Neutrophil (primary cell): ENCODE results near the gene MEPCE.
A peak's percentile ranks its signal among the peaks of the same experiment; 100 is the strongest.
"Not testable (repeated sequence)": the region's sequence is repeated elsewhere in the genome, so short reads cannot be mapped to it uniquely, and the experiment has no call there.

Experiments
- H3K27ac ChIP-seq: fragments of 200-600 bp; sonication (generic); 2 replicates; pipeline ENCODE4 v1.5.1; 2016; ENCODE audit warnings: mild to moderate bottlenecking, moderate library complexity
- H3K27me3 ChIP-seq: fragments of 200-600 bp; sonication (generic); 2 replicates; pipeline ENCODE4 v1.6.0; 2016; ENCODE audit warnings: mild to moderate bottlenecking
- H3K36me3 ChIP-seq: fragments of 200-600 bp; sonication (generic); 2 replicates; pipeline ENCODE4 v1.5.1; 2017
- H3K4me1 ChIP-seq, 2 experiments: fragments of 200-600 bp in 1 of 2; sonication (generic) in 1 of 2; 1 replicate in 1 of 2; 2 replicates in 1 of 2; pipeline versions ENCODE4 v1.5.1 to v1.6.1; 2013 to 2016; ENCODE audit warnings: low read depth in 1 of 2, low read length in 1 of 2, mild to moderate bottlenecking in 1 of 2, moderate library complexity in 1 of 2; ENCODE audit not compliant: control insufficient read depth in 1 of 2, insufficient read depth in 1 of 2
- H3K4me3 ChIP-seq, 2 experiments: fragments of 200-600 bp in 1 of 2; sonication (generic) in 1 of 2; 1 replicate in 1 of 2; 2 replicates in 1 of 2; pipeline ENCODE4 v1.5.1; 2013 to 2016; ENCODE audit warnings: low read depth in 1 of 2, low read length in 1 of 2, mild to moderate bottlenecking in 1 of 2, moderate library complexity in 1 of 2
- H3K9me3 ChIP-seq: fragments of 200-600 bp; sonication (generic); 2 replicates; pipeline ENCODE4 v1.5.1; 2016
- TF ChIP-seq, protein P1 (sequence below): fragments of 200-600 bp; sonication (generic); IDR thresholded peaks from 2 replicates; pipeline ENCODE4 v1.5.1; 2016; ENCODE audit warnings: antibody characterized with exemption

MEPCE gene

DNA sequence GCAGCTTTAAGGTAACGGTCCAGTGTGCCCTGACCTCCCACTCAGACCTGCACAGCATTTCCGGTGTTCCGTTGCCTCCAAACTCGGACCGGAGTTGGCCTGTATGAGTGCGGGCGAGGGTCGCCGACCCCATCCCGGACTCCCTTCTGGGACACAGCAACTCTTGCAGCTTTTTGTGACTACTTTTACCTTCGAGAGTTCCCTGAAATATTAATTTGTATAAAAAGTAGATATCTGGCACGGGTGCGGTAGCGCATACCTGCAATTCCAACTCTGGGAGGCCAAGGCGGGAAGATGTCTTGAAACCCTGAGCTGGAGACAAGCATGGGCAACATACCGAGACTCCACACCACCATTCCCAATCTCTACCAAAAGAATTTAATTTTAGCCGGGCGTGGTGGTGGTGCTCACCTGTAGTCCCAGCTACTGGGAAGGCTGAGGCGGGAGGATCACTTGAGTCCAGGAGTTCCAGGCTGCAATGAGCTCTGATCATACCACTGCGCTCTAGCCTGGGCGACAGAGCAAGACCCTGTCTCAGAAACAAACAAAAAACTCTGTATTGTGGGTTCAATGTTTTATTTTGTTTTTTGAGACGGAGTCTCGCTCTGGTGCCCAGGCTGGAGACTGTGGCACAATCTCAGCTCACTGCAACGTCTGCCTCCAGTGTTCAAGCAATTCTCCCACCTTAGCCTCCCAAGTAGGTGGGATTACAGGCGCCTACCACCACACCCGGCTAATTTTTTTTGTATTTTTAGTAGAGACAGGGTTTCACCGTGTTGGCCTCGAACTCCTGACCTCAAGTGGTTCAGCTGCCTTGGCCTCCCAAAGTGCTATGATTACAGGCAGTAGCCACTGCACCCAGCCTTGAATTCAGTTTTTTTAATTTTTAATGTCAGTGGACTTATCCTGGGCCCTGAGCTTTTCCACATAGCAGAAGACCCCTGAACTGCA, 7.8 kb downstream of the MEPCE start:
- TF ChIP-seq, protein P1, sequence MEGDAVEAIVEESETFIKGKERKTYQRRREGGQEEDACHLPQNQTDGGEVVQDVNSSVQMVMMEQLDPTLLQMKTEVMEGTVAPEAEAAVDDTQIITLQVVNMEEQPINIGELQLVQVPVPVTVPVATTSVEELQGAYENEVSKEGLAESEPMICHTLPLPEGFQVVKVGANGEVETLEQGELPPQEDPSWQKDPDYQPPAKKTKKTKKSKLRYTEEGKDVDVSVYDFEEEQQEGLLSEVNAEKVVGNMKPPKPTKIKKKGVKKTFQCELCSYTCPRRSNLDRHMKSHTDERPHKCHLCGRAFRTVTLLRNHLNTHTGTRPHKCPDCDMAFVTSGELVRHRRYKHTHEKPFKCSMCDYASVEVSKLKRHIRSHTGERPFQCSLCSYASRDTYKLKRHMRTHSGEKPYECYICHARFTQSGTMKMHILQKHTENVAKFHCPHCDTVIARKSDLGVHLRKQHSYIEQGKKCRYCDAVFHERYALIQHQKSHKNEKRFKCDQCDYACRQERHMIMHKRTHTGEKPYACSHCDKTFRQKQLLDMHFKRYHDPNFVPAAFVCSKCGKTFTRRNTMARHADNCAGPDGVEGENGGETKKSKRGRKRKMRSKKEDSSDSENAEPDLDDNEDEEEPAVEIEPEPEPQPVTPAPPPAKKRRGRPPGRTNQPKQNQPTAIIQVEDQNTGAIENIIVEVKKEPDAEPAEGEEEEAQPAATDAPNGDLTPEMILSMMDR = no peak
- H3K4me1 ChIP-seq = peaks cover 18 to 25% of the 10 kb centered on the region in 2 experiments
- peak overlapping the region; percentile 98 for H3K27ac ChIP-seq
- peak overlapping the region; percentile 81 to 88 for H3K4me3 ChIP-seq
- H3K27me3 ChIP-seq = no peaks in the 10 kb centered on the region
- no peaks in the 10 kb centered on the region for H3K9me3 ChIP-seq
- H3K36me3 ChIP-seq = peaks cover 26% of the 10 kb centered on the region

DNA sequence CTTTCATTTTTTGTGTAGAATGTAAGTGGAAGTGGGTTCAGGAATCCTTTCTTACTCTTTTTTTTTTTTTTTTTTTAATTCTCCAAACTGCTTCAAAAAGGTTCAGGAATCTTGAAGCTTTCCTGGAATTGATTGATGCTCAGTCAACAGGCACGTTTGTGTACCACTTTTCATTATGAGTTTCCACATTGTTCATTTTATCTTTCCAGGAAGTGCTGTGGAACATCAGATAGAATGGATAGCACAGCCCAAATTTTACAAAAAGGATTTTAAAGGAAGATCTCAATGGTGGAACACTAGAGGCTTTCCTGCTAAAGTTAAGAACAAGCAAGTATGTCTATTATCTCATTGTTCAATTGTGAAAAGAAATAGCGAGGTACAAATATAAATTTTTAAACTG, 8.5 kb downstream of the MEPCE start:
- TF ChIP-seq, protein P1 = no peak
- Histone ChIP-seq H3K27me3 (no peaks in the 10 kb centered on the region), H3K9me3 (no peaks in the 10 kb centered on the region), H3K4me1 (peaks cover 18 to 25% of the 10 kb centered on the region in 2 experiments), H3K27ac (no peak overlapping the region), H3K4me3 (no peak overlapping the region), H3K36me3 (peaks cover 19% of the 10 kb centered on the region)

DNA sequence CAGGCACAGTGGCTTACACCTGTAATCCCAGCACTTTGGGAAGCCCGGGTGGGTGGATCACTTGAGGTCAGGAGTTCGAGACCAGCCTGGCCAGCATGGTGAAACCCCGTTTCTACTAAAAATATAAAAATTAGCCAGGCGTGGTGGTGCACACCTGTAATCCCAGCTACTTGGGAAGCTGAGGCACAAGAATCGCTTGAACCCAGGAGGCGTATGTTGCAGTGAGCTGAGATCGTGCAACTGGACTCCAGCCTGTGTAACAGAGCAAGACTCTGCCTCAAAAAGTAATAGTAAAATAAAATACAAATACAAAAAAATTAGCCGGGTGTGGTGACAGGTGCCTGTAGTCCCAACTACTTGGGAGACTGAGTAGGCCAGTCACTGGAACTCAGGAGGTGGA, 9.1 kb downstream of the MEPCE start:
- Histone ChIP-seq H3K4me1 (peaks cover 18 to 25% of the 10 kb centered on the region in 2 experiments), H3K36me3 (peaks cover 13% of the 10 kb centered on the region)
- H3K27me3 ChIP-seq, H3K27ac ChIP-seq, H3K9me3 ChIP-seq, H3K4me3 ChIP-seq: not testable (repeated sequence)

DNA sequence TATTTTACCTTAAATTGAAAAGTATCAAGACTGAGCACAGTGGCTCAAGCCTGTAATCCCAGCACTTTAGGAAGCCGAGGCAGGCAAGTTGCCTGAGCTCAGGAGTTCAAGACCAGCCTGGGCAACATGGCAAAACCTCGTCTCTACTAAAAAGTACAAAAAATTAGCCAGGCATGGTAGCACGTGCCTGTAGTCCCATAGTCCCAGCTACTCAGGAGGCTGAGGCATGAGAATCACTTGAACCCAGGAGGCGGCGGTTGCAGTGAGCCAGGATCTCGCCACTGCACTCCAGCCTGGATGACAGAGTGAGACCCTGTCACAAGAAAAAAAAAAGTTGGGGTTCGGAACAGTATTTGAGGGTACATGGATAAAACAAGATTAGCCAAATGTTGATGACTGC, 9.6 kb downstream of the MEPCE start:
- H3K27ac ChIP-seq, H3K9me3 ChIP-seq, H3K4me3 ChIP-seq, H3K27me3 ChIP-seq, H3K36me3 ChIP-seq: not testable (repeated sequence)
- H3K4me1 ChIP-seq = peaks cover 22 to 23% of the 10 kb centered on the region in 2 experiments

DNA sequence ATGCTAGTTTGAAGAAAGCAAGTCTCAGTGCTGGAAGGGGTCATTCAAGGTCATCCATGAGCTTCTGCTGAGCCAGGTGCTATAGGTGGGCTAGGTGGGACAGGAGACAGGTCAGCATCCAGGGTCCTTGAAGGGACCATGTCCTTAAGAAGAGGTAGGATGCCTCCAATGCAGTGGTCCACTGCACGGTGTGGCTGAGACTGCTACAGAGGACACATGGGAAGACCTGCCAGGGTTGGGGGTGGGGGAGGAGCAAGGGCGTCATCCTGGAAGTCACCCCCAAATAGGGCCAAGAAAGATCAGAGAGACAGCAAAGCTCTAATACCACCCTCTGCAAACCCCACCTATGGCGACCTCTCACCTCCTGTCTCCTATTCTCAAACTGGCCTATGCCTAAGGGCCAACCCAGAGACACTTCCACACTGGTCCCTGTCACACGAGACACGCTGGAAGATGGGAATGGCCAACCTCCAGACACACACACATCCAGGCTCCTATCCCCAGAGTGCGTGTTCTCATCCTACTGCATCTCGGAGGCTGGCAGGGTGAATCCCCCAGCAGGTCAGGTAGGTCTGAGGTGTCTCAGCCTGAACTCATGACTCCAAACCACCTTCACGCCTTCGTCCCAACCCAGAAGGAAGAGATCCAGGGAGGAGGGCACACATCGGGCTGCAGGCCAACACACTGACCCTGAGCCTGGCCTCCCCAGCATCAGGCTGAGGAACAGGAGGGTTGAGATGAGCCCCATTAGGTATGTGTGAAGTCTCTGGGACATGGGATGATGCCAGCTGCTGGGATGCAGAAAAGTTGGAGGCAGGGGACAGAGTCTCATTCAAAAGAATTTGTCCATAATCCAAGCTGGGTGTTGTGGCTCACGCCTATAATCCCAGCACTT, 12.3 kb downstream of the MEPCE start:
- no peak overlapping the region for H3K27ac ChIP-seq
- H3K36me3 ChIP-seq = no peaks in the 10 kb centered on the region
- peaks cover 4 to 14% of the 10 kb centered on the region in 2 experiments for H3K4me1 ChIP-seq
- TF ChIP-seq, protein P1 = no peak
- no peaks in the 10 kb centered on the region for H3K27me3 ChIP-seq
- H3K4me3 ChIP-seq = no peak overlapping the region
- no peaks in the 10 kb centered on the region for H3K9me3 ChIP-seq

DNA sequence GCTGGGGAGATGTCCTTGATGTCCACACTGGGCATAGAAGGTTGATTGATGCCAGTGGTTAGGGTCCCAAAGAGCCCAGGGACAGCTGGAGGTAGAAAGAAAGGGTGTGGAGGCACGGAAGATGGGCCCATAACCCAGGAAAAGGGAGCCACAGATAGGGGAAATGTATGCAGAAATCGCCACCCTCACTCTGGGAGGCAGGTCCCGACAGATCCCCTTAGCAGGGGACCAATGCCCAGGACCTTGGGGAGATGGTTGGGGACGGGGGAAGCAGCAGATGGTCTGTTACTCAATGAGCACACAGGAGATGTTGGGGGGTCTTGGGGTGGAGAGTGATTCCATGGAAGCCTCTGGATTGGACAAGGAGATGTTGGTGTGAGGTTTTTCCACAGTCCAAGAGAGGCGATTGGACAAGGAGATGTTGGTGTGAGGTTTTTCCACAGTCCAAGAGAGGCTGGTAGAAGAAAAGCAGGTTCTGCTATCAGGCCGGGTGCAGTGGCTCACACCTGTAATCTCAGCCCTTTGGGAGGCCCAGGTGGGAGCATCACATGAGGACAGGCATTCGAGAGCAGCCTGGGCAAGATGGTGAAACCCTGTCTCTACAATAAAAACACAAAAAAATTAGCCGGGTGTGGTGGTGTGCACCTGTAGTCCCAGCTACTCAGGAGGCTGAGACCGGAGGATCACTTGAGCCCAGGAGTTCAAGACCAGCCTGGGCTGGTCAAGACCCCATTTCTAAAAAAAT, 13.6 kb downstream of the MEPCE start:
- no peaks in the 10 kb centered on the region for H3K9me3 ChIP-seq
- H3K4me1 ChIP-seq = peaks cover 0 to 12% of the 10 kb centered on the region in 2 experiments
- H3K36me3 ChIP-seq = no peaks in the 10 kb centered on the region
- no peak overlapping the region for H3K27ac ChIP-seq
- no peak overlapping the region for H3K4me3 ChIP-seq
- TF ChIP-seq, protein P1 = no peak
- no peaks in the 10 kb centered on the region for H3K27me3 ChIP-seq
